HG02623 (cell line): ENCODE results near the gene KLHL30.

ENCODE experiments used
- ATAC-seq: cut with Tn5 transposase; IDR thresholded peaks from one replicate; pipeline ENCODE4 v1.9.1; 2021; ENCODE audit warnings: moderate library complexity; ENCODE audit not compliant: unreplicated experiment

The KLHL30 gene

DNA sequence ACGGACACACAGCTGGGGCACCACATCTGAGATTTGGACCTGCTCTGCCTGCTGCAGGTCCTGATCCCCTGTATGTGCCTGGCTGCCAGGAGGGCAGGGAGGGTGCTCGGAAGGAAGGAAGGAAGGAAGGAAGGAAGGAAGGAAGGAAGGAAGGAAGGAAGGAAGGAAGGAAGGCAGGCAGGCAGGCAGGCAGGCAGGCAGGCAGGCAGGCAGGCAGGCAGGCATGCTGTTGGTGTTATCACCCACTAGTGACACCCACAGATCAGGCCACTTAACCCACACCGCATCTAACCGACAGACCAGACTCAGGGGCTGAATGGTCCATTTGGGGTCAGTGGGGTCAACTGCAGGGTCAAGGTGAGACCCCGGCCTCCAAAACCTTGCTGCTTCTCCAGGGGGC lies 5.8 kb downstream of the KLHL30 start:
- no peak for ATAC-seq

DNA sequence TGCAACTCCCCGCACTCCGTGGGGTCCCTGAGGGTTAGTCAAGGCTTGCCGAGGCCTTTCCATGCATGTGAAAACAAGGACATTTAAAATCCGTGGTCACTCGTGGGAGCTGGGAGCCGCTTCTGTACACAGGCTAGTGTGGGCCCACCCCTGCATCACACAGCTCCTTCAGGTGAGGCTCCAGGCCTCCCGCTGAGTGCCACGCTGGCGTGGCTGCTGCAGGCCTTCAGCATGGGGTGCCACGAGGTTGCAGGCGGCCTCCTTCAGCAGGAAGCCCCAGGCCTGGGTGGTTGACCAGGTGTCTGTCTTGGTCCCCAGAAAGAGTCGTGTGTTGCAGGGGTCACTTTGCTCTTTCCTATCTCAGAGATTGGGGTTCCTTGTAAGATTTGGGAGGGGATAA lies 6.6 kb downstream of the KLHL30 start:
- no peak for ATAC-seq

DNA sequence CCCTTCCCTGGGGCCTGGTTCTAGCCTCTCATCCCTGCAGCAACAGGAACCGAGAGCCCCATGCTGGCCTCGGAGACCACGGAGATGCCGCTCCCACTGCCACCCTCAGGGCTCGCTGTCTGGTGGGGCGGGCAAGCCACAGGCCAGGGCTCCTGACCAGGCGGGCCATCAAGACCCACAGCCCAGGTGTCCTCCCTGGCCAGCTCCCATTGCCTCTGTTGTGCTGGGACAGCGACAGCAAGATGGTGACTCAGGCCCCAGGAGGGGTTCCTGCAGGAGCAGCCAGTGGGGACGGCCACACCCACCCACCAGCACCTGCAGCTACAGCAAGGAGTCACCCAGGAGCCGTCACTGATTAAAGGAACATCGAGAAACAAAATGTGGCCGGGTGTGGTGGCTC lies 7.4 kb downstream of the KLHL30 start:
- no peak for ATAC-seq

DNA sequence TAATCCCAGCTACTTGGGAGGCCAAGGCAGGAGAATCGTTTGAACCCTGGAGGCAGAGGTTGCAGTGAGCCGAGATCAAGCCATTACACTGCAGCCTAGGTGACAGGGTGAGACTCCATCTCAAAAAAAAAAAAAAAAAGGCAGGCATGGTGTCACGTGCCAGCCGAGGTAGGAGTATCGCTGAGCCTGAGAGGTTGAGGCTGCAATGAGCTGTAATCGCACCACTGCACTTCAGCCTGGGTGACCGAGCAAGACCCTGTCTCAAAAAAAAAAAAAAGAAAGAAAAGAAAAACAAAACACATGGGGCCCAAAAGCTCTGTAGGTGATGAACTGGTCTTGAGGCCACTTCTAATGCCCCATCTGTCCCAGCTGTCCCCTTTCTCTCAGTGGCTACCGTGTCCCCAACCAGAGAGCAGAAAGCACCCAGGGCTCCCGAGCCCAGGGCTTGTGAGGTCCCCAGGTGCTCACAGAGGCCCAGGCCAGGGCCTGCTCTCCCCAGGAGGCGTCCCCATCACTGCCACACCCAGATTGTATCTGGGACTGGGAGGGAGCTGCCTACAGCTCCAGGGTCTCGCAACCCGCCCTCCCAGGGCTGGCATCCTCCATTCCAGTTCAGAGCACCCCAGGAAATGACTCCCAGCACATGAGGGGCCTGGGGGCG lies 8.5 kb downstream of the KLHL30 start:
- ATAC-seq, result no peak

DNA sequence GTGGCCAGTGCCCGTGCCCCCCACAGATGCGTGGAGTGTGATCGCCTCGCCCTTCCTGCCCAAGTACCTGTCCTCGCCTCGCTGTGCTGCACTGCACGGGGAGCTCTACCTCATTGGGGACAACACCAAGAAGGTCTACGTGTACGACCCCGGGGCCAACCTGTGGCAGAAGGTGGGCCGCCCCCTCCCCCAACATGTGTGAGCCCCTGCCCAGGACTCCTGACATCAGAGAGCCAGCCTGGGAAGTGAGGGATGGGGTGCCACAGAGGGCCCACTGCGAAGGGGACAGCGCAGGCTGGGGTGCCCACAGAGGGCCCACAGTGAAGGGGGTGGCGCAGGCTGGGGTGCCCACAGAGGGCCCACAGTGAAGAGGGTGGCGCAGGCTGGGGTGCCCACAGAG lies 10.5 kb downstream of the KLHL30 start:
- ATAC-seq, result no peak

DNA sequence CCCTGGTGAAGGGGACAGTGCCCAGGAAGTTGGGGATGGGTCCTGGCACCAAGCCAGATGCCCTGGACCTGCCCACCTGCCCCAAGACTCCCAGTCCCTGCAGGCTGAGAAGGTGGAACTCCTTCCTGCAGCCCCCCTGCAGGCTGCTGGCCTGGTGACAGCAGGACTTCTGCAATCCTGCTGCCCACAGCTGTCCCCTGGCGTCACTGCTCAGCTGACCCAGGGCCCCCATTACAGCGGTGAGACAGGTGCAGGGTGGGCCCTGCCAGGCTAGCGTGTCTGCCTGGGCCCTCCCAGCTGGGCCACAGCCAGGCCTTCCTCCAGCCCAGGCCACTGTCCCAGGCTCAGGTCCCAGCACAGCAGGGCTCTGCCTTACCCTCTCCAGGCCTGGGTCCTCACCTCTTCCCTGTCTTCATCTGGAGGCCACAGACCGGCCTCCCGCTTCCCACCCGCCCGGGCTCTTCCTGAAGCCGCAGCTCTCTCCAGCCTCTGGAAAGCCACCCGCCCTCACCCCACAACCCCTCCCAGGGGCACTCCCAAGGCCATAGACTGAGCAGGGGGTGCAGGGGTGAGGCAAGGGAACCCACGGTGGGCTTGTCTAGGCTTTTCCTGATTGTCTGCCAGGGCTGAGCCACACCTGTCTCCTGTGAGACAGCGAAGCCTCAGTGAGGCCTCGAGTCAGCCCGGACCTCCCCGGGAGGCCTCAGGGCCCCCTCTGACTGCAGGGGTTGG lies 11.5 kb downstream of the KLHL30 start:
- ATAC-seq, result no peak

DNA sequence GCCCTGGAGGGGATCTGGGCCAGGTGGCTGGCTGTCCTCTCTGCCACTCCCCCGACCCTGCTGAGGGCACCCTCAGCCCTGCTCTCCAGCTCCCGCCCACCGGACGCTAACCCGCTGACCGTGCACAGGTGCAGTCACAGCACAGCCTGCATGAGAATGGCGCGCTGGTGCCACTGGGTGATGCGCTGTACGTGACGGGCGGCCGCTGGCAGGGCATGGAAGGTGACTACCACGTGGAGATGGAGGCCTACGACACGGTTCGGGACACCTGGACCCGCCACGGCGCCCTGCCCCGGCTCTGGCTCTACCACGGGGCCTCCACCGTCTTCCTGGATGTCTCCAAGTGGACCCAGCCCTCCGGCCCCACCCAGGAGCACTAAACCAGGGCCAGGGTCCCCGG lies 12.2 kb downstream of the KLHL30 start:
- ATAC-seq, result no peak

DNA sequence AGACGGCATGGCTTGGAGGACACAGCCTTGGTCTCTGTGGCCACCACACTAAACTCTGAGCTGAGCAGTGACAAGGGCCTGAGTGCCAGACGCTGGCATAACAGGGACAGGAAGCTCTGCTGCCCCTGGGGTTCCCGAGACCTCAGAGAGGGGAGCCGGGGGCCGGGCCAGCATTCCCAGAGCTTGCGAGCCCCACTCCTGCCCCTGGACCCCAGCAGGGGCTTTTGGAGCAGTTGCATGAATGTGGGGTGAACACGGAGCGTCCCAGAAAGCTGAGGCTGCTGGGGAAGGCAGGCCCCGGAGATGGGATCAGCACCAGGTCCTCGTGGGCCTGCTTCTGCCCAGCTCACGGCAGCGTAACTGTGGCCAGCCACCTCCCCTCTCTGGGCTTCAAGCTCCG lies 12.7 kb downstream of the KLHL30 start:
- no peak for ATAC-seq

DNA sequence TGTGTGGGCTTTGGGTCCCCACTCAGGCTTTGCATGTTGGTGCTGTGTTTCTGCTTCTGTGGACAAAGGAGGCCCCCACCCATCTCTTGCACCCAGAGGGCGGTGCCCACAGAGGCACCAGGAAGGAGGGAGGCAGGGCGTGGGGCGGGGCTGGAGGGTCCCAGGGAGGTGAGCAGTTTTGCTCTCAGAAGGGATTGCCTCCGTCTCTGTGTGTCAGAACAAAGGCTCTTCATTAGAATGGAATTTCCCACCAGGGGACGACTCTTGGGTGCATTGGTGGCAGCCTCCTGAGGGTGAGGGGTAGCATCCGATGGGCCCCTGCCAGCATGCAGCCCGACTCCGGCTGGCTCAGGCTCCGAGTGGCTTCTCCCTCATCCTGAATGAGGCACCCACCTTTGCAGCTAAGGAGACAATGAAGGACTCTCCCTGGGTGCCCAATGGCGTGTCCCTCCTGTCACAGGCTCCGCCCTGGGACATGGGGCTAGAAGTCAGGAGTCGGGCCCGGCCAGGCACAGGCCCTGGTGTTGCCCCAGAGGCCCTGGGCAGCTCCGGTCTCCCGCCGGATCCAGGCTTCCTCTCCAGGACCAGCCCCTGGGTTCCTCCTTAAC lies 13.3 kb downstream of the KLHL30 start:
- ATAC-seq, result no peak

DNA sequence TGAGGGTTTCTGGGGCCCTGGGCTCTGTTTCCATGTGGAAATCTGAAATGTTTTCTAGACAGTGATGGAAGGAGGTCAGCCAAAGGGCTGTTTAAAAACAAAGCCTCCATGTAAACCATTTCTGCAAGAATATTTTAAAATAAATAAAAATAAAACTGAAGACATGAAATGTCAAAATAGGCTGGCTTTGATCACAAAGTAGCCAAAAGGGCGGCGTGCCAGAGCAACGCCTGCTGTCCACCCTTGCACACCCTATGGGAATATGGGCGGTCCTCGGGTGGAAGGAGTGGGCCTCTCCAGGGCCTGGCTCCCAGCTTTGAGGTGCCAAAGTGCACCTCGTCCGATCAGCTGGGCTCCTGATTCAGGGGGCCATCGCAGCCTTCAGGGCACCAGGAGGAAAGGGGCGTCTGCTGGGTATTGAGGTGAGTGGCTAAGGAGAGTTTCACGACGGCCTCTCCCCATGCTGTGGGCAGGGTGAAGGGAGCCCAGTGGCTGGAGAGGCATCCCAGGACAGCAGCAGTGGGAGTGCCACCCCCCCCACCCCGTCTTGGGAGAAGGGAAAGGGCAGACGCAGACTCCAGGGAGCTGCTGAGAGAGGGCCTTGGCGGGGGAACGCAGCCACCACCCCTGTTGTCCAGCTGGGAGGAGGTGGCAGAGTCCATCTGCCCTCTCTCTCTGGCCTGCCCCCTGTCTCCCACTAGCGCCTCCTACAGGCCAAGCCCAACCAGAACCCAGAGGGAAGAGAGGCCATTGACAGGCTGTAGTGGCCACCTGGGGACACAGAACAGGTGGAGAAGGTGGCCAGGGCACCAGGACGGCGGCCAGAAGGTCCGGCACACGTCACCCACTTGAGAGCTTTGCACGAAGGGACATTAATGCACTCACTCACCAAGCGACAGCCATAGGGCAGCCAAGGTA lies 14.6 kb downstream of the KLHL30 start:
- no peak for ATAC-seq

DNA sequence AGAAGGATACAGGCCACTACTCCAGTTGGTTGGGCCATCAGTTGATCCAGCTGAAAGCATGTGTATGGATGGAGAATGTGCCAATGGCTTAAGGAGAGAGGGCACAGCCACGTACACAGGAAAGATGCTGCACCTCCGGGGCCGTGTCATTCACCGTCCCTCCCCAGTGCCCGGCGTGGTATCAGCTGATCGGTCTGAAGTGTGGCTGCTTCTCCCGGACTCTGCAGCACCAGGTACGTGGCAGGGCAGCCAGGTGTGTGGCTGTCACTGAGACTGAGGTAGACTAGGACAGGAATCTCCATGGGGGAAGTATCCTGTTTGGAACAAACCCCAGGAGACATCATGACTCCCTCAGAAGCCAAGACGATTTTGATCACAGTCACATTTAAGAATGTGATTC lies 16.1 kb downstream of the KLHL30 start:
- no peak for ATAC-seq

DNA sequence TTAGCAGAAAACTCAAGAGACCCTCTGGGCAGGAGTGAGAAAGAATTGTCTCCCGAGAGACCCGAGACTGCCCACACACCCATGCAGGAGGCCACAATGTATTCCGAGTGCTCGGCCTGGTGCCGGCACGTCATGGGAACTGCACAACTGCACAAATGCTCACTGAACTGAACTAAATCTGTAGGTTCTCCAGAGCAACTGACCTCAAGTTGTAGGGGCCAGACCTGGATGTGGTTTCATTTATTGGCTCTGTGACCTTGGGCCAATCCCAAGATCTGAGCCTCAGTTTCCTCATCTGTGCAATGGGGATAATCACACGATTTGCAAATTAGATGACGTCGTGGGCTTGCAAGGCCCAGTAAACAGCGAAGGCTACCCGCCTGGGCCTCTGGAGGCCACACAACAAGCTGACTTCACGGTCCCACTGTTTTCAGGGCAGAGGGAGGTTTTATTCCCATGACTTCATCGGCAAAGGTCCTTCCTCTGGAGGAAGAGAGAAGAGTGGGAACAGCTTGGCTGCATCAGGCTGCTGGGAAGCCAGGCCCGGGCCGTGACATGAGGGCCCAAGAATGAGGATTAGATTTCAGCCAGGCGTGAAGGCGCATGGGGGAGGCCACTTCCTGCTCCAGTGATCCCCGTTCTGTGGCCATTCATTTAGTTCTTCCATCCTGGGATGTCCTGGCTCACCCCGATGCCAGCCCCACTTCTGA lies 16.7 kb downstream of the KLHL30 start:
- ATAC-seq, result no peak

DNA sequence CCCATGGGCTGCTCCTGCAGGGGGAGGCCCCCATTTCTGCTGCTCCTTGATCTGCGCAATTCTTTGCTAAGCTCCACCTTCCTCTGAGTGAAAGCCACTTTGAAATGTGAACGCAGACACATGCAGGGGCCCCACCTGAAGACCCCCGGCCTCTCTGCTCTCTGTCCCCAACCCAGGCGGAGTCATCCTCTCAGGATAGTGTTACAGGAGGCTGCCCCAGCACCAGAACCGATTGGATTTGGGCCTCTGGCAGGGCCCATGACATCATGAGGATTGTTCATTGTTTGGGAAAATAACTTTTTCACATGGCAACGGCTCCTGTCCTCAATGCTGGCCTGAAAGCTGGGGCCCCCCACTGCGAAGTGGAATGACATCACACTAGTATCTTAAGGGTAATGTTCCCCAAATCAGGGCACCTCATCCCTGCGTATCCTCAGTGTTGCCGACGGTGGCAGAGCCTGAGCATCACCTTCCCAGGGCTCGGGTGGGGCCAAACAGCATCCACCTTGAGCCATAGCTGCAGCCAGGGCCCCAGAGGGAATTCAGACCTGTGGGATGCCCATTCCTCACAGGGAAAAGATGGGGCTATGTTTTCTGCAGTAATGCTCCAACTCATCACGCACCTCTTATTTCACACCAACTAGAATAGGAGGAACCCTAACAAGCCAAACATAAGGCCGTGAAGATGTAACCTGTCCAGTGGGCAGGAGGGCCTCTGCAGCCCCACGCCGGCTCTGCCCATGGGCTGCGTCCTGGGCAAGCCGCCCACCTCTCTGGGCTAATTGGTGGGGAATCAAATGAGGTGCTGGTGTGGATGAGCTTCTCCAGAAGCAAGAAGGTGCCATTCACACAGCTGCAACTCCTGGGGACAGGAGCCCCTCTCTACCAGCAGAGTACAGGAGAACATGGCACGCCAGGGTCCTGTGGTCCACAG lies 17.6 kb downstream of the KLHL30 start:
- no peak for ATAC-seq

DNA sequence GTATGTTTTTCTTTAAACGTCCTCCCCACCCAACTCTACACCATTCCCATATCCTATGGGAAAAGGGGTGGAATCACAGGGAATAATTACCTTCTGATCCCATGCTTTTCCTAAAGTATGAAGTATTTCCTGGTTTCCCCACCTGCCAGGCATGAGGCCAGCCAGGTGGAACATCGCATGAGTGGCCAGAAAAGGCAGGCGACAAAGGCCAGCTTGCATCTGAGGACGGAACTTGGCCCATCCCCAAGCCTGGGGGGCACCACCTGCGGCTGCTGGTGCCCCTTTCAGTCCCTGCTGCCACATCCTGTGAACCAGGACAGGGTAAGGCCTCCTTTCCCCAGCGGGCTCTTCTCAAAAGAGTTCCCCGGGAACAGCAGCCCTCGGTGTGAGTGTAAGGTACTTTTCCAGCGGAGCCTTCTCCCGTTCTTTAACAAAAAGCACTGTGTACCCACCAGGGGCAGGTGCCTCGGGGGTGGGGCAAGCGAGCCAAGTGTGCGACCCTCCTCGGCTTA lies 19.1 kb downstream of the KLHL30 start:
- no peak for ATAC-seq

DNA sequence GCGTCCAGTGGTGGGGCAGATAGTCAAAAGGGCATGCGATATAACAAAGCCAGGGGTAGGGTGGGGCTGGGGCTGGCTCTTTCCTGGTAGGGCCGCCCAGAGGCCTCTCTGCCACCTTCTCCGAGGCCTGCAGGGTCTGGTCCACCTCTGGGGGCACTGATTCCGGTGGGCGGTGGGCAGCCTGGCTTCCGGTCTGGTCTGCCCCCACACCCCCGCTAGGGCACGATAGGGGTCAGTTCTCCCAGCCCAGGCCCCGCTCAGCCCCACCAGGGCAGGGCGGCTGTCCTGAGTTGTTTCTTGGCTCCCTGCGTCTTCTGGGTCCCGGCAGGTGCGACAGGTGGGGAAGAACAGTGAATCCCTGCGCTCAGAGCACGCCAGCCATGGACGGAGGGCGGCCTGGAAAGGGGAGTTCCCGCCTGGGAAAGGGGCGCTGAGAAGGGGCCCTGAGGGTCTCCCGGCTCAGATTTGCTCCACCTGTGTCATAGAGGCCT lies 19.6 kb downstream of the KLHL30 start:
- no peak for ATAC-seq

DNA sequence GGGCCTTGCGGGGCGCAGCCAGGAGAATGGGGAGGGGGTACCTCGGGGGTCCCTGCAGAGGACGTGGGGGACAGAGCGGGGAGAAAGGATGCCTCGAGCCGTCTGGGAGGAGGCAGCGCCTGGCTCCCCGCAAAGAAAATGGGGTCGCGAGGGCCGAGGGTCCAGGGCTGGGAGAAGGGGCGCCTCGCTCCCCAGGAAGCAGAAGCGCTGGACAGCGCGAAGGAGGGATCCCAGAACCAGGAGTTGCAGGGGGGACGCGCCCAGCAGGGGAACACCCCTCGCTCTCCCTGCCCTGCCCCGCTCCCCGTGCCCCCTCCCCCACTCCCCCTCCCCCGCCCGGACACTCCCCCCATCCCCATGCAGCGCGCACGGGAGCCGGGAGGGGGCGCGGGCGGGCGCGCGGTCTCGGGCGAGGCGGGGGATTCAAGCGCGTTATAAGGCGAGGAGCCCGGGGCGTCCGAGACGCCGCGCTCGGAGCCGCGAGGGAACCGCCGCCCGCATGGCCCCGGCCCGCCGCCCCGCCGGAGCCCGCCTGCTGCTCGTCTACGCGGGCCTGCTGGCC lies 20.1 kb downstream of the KLHL30 start, which contains the start of gene ERFE:
ERFE (plus strand) TSS at position 462 of the 562 bp plus-strand sequence; CDS start at position 500, 38 bp downstream.
- no peak for ATAC-seq

DNA sequence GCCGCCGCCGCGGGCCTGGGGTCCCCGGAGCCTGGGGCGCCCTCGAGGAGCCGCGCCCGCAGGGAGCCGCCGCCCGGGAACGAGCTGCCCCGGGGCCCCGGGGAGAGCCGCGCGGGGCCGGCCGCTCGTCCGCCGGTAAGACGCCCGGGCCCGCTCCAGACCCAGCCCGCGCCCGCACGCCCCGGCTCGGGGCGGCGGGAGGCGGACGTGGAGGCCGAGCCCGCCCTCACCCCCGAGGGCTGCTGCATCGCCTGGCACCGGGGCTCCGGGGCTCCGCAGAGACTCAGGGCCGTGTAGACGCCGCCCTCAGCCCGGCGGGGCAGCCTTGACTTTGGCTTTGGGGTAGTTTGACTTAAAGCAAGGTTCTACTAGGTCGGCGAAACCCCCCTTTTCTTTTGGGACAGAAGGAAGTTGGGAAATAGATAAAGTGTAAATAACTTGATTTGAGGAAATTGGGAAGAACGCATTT lies 20.6 kb downstream of the KLHL30 start:
- ATAC-seq, result no peak

DNA sequence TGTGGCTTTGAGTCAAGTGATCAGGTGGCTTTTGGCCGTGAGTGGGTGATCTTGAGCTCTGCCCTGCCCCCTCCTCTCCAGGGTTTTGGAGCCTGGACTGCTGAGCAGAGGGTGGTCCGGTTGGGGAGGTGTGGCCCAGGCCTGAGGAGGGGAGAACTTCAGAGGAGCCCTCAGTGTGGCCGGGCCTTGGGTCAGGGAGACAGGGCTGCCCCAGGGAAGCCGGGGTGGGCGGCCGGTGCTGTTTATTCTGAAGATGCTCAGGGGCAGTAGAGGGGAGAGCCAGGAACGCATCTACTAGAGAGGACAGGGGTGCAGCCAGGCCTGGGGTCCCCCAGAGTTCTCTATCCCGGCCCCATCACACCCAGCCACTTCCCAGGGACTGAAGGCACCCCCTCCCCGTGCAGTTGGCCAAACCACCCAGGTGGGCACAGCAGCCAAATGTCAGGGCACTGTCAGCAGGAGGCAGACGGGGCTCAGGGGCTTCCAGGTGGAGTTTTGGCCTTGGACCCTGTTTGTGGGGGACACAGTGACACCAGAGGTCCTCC lies 21.3 kb downstream of the KLHL30 start:
- ATAC-seq, result no peak
